GM12892 (cell line): ENCODE results near the gene TSPEAR.
"Not testable (repeated sequence)": the region's sequence is repeated elsewhere in the genome, so short reads cannot be mapped to it uniquely, and the experiment has no call there.

Experiments
- DNase-seq: peaks from one replicate; pipeline ENCODE4 v3.0.0; 2011; ENCODE audit not compliant: insufficient read length
- FAIRE-seq: peaks from 2 replicates; lab custom pipeline; 2011; peaks lifted over from hg19 to GRCh38; lab: Jason Lieb, UNC
- POLR2A ChIP-seq: IDR thresholded peaks from 2 replicates; pipeline ENCODE4 v1.6.1; 2011; ENCODE audit warnings: low read depth, low read length, control low read depth
- POLR2AphosphoS5 ChIP-seq: IDR thresholded peaks from 2 replicates; pipeline ENCODE4 v1.6.1; 2011; ENCODE audit warnings: low read depth, low read length, control low read depth
- TAF1 ChIP-seq: IDR thresholded peaks from 2 replicates; pipeline ENCODE4 v1.6.1; 2011; ENCODE audit warnings: low read depth, mild to moderate bottlenecking, control low read depth, low read length, borderline replicate concordance

Gene TSPEAR

GRCh38 chr21:44649521-44650100 is 61.8 kb downstream of the TSPEAR start:
- FAIRE-seq (no peak), DNase-seq (no peak)
- TF ChIP-seq POLR2A (no peak), POLR2AphosphoS5 (no peak), TAF1 (no peak)

GRCh38 chr21:44648557-44649311 is 62.6 kb downstream of the TSPEAR start:
- FAIRE-seq (no peak), DNase-seq (no peak)
- TF ChIP-seq TAF1, result no peak
- no peak for TF ChIP-seq POLR2A
- no peak for TF ChIP-seq POLR2AphosphoS5

- no peak for DNase-seq
- no peak for FAIRE-seq
- TF ChIP-seq POLR2A (no peak), POLR2AphosphoS5 (no peak), TAF1 (no peak)
These were observed 64.2 kb downstream of the TSPEAR start for GRCh38 chr21:44647222-44647552.

DNA sequence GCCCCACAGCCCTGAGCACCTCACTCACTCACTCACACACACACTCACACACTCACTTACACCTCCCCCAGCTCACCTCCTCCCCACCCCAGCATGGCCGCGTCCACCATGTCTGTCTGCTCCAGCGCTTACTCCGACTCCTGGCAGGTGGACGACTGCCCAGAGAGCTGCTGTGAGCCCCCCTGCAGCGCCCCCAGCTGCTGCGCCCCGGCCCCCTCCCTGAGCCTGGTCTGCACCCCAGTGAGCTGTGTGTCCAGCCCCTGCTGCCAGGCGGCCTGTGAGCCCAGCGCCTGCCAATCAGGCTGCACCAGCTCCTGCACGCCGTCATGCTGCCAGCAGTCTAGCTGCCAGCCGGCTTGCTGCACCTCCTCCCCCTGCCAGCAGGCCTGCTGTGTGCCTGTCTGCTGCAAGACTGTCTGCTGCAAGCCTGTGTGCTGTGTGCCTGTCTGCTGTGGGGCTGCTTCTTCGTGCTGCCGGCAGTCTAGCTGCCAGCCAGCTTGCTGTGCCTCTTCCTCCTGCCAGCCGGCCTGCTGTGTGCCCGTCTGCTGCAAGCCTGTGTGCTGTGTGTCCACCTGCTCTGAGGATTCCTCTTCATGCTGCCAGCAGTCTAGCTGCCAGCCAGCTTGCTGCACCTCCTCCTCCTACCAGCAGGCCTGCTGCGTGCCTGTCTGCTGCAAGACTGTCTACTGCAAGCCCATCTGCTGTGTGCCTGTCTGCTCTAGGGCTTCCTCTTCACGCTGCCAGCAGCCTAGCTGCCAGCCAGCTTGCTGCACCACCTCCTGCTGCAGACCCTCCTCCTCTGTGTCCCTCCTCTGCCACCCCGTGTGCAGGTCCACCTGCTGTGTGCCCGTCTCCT is 64.8 kb downstream of the TSPEAR start, which contains the start of gene KRTAP10-11:
TSS of gene KRTAP10-11 (plus strand) at position 49 of the 856 bp plus-strand sequence. CDS start at position 94, 45 bp downstream.
- not testable (repeated sequence) for DNase-seq, FAIRE-seq

DNA sequence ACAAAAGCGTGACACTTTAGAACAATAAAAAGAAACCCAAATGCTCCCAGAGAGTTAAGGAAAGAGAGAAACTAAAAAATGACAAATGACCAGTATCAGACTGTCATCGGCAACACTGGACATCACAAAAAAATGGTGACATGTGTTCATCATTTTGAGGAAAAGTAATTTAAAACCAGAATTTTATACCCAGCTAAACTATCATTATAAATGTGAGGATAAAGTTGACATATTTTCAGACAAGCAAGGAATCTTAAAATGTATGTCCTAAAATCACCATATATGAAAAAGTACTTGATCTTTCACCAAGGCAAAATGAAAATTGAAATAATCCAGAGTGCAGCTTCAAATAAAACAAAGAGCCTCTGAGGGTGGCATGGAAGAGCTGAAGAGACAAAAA is 66.5 kb downstream of the TSPEAR start:
- TF ChIP-seq POLR2AphosphoS5 (no peak), TAF1 (no peak), POLR2A (no peak)
- FAIRE-seq, result no peak

GRCh38 chr21:44643741-44644310 is 67.5 kb downstream of the TSPEAR start:
- FAIRE-seq (no peak), DNase-seq (no peak)
- no peak for TF ChIP-seq POLR2A
- TF ChIP-seq POLR2AphosphoS5, result no peak
- no peak for TF ChIP-seq TAF1

More for the DNA sequence above, 66.5 kb downstream of the TSPEAR start:
- DNase-seq, result no peak

GRCh38 chr21:44640761-44641160 is 70.6 kb downstream of the TSPEAR start:
- FAIRE-seq (no peak), DNase-seq (no peak)
- TF ChIP-seq POLR2A (no peak), POLR2AphosphoS5 (no peak), TAF1 (no peak)

DNA sequence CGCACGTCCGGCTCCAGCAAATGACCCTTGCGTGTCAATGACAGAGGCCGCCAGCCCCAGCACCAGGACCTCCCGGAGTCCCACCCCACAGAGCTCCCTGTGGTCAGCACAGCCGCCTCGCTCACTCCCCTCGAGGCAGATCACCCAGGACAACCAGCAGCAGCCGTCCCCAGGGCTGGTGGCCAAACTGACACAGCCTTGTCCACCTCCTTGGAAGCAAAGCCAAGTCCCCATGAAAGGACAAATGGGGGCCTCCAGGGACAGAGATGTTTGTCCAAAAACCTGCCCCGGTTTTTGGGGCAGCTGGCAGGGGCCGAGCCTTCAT is 72.1 kb downstream of the TSPEAR start:
- TF ChIP-seq TAF1, result no peak
- TF ChIP-seq POLR2AphosphoS5, result no peak
- TF ChIP-seq POLR2A, result no peak
- DNase-seq (no peak), FAIRE-seq (no peak)

- FAIRE-seq, DNase-seq: not testable (repeated sequence)
These were observed 72.7 kb downstream of the TSPEAR start for GRCh38 chr21:44638506-44639330.

DNA sequence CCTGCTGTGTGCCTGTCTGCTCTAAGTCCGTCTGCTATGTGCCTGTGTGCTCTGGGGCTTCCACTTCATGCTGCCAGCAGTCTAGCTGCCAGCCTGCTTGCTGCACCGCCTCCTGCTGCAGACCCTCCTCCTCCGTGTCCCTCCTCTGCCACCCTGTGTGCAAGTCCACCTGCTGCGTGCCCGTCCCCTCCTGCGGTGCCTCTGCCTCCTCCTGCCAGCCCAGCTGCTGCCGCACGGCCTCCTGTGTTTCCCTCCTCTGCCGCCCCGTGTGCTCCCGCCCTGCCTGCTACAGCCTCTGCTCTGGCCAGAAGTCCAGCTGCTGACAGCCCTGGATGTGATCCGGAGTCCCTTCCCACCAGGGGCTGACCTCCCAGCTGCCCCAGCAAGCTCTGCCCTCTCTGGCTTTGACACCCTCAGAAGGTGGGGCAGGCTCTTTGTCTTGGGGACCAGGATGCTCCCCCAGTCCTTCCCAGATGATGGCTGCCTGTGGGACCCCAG is 73.5 kb downstream of the TSPEAR start:
- DNase-seq, FAIRE-seq: not testable (repeated sequence)
